RWPE1 (cell line): ENCODE data around the gene COBLL1.

ENCODE experiments used
- CTCF ChIA-PET: fragments of 350-600 bp; sonication (Branson Sonifier 250); formaldehyde crosslinking; extraction: SDS; loops from one replicate; lab custom pipeline; 2021; lab: Yijun Ruan, JAX
- POLR2A ChIA-PET: fragments of 400-600 bp; formaldehyde crosslinking; extraction: SDS; loops from one replicate; lab custom pipeline; 2020; ENCODE audit warnings: antibody characterized with exemption; ENCODE audit not compliant: low non-redundant PET; lab: Yijun Ruan, JAX
- DNase-seq: peaks from one replicate; pipeline ENCODE4 v3.0.0; 2012; ENCODE audit warnings: low spot score
- H3K27ac ChIP-seq: fragments of 450-650 bp; 2 replicates; pipeline ENCODE4 v1.5.1; 2017
- TF ChIP-seq, protein P1 (sequence below): fragments of 450-650 bp; conservative IDR thresholded peaks from 2 replicates; pipeline ENCODE4 v1.5.1; 2017; ENCODE audit warnings: low read depth, mild to moderate bottlenecking

Gene COBLL1

DNA sequence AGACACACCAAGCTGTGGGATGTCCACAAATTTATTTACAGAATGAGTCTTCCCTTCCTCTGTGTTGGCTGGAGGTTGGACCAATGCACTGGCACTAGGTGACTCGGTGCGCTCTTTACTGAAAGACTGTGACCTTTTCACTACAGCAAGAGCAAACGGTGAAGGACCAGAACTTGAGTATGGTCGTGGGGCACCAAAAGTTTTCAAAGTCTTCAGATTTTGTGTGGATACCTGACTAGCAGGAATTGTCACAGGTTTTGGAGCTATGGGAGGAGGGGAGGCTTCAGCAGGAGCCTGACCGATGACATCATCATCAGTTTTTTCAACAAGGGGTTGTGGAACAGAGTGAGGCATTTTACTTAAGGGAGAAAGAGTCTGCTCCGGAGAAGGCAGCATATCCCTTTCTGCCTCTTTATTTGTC lies 147.3 kb downstream of the COBLL1 start:
- ChIA-PET POLR2A (no interaction called here), CTCF (no interaction called here)
- TF ChIP-seq, protein P1, sequence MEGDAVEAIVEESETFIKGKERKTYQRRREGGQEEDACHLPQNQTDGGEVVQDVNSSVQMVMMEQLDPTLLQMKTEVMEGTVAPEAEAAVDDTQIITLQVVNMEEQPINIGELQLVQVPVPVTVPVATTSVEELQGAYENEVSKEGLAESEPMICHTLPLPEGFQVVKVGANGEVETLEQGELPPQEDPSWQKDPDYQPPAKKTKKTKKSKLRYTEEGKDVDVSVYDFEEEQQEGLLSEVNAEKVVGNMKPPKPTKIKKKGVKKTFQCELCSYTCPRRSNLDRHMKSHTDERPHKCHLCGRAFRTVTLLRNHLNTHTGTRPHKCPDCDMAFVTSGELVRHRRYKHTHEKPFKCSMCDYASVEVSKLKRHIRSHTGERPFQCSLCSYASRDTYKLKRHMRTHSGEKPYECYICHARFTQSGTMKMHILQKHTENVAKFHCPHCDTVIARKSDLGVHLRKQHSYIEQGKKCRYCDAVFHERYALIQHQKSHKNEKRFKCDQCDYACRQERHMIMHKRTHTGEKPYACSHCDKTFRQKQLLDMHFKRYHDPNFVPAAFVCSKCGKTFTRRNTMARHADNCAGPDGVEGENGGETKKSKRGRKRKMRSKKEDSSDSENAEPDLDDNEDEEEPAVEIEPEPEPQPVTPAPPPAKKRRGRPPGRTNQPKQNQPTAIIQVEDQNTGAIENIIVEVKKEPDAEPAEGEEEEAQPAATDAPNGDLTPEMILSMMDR = no peak
- H3K27ac ChIP-seq = no peak overlapping the region
- no peak for DNase-seq

GRCh38 chr2:164693834-164694233 lies 147.8 kb downstream of the COBLL1 start:
- H3K27ac ChIP-seq = no peak overlapping the region
- POLR2A ChIA-PET = no interaction called here
- TF ChIP-seq, protein P1 = no peak
- CTCF ChIA-PET = no interaction called here
- DNase-seq = no peak

GRCh38 chr2:164693390-164693789 lies 148.2 kb downstream of the COBLL1 start:
- CTCF ChIA-PET = interaction anchor here (0.7 kb wide), 1 partner anchor 22 kb away, joined by 3 read pairs; no protein-coding TSS in a partner anchor

DNA sequence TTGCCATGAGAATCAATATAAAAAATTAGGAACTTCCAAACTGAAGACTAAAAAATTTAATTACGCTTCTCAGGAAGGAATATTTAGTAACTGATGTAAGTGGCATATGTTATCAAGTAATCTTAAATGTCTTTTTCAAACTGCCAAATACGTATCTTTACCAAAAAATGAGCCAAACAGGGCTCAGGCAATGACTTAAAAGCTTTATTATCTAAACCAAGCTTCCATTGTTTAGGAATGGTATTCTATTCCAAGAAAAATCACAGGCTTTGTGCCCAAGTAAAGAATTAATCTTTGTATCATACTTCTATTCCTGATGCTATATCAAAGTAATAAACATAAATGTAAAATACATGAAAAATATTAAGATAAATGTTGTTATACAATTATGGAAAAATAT lies 148.7 kb downstream of the COBLL1 start:
- CTCF ChIA-PET = interaction anchor here (0.7 kb wide), 1 partner anchor 22 kb away, joined by 3 read pairs; no protein-coding TSS in a partner anchor
- POLR2A ChIA-PET = no interaction called here
- no peak overlapping the region for H3K27ac ChIP-seq
- DNase-seq = no peak
- TF ChIP-seq, protein P1 = no peak

More at GRCh38 chr2:164693390-164693789, 148.2 kb downstream of the COBLL1 start:
- POLR2A ChIA-PET = no interaction called here
- no peak overlapping the region for H3K27ac ChIP-seq
- TF ChIP-seq, protein P1 = no peak
- no peak for DNase-seq

DNA sequence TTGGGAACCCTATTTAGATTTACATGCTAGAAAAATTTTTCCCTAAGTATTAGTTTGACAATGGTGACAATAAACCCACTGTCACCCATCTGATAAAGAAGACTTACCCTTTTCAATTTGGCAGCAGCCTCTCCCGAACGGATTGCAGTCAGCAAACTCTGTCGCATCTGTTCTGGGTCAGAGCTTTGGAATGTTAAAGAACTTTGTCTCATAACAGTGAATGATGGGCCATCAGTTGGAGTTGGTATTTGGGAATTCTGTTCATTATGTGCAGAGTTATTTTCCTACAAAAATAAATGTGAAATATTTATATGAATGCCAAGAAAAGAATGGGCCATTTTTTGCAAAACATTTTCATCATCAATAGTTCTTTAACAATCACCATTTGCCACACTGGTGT lies 149.5 kb downstream of the COBLL1 start:
- DNase-seq = no peak
- ChIA-PET POLR2A (no interaction called here), CTCF (interaction anchor here (0.5 kb wide), 1 partner anchor 274 kb away, joined by 3 read pairs; no protein-coding TSS in a partner anchor)
- TF ChIP-seq, protein P1 = no peak
- no peak overlapping the region for H3K27ac ChIP-seq

DNA sequence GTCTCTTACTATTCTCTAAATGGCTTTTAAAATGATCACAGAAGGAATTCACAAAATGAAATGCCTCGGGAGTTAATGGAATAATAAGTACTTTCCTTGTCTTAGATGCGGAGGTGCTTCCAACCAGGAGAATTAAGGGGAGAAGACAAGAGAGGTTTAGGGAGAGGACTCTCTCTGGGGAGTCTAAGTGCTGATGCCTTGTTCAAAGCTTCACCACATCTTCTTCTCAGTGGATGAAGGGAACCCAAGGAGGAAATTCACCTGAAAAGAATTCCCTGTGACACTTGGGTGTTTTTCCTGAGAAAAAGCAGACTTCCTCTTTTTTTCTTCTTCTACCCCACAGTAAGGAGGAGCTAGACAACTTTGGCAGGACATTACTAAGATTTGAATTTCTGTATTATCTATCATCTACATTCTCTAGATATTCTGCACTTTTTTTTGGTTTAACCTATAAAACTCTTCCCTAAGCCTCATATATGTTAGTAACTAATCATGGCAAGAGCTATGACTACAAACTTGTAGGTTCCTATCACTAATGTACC lies 150.2 kb downstream of the COBLL1 start:
- DNase-seq = no peak
- ChIA-PET CTCF (no interaction called here), POLR2A (no interaction called here)
- TF ChIP-seq, protein P1 = no peak
- no peak overlapping the region for H3K27ac ChIP-seq
